GM18499 (cell line): Measurements from ENCODE around the gene MTMR10.

Experiments used
- ATAC-seq: cut with Tn5 transposase; IDR thresholded peaks from one replicate; pipeline ENCODE4 v1.9.1; 2021; ENCODE audit warnings: moderate number of reproducible peaks; ENCODE audit not compliant: insufficient read depth, unreplicated experiment

The MTMR10 gene

DNA sequence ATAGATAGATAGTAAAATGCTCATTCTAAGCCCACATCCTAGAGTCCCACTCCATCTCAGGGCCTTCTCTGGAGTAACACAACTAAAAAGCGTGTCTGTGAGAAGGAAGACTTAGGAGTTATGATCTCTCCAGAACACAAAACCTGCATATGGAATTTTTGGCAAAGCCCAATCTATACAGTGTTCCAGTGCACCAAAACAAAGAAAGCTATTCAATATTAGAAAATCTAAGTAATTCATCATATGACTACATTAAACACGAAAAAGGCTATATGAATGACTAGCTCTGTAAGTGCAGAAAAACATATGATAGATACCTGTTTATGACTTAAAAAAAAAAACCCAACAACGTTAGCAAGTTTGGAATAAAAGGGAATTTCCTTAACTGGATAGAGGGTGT lies 27.7 kb downstream of the MTMR10 start:
- ATAC-seq = no peak

DNA sequence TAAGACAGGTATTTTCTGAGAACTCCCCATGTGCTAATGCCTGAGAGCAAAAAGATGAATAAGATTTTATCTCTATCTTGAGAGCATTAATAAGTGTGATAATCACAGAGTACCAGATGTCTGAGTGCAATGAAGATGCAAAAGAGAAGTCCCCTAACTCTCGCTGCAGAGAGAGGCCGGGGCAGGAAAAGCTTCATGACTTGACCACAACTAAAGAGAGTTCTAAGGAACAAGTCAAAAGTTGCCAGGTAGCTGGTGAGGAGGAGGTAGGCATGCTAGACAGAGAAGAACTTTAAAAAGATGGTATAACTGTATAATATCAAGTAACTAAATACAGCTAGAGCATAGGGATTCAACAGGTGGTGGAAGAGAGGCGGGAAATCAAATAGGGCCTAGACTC lies 28.8 kb downstream of the MTMR10 start:
- ATAC-seq = no peak

DNA sequence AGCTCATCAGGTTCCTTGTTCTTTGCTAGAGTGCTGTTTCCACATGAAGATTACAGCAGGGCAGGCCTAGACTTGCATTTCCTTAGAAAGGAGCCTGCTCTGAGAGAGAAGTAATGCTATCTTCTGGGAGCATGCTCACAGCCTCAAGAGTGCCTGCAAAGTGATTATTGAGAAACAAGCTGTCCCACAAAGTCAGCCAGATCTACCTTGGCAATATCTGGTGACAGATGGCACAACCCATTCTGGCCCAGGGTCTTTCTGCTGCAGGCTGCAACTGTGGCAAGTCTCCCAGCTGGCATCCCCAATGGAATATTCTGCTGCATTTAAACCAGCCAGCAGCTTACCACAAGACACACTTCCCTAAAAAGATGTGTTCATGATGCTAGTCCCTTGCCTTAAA lies 29.3 kb downstream of the MTMR10 start:
- ATAC-seq = no peak

DNA sequence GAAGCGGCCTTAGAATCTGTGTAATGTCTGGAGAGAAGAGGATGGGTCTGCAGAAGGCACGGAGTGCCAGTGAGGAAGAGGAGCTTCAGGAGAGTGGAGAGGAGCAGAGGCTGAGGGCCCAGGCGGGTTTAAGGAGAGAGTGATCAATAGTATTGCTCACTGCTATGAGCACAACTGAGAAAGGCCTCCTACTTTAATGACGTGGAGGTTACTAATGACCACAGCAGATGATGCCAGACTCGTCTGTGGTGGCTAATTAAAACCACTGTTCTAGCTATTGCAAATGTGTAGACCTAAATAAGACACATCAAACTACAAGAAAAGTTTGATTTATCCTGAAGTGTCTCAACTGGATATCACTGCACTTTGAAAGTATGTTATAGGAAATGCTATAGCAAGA lies 33.2 kb downstream of the MTMR10 start:
- no peak for ATAC-seq

DNA sequence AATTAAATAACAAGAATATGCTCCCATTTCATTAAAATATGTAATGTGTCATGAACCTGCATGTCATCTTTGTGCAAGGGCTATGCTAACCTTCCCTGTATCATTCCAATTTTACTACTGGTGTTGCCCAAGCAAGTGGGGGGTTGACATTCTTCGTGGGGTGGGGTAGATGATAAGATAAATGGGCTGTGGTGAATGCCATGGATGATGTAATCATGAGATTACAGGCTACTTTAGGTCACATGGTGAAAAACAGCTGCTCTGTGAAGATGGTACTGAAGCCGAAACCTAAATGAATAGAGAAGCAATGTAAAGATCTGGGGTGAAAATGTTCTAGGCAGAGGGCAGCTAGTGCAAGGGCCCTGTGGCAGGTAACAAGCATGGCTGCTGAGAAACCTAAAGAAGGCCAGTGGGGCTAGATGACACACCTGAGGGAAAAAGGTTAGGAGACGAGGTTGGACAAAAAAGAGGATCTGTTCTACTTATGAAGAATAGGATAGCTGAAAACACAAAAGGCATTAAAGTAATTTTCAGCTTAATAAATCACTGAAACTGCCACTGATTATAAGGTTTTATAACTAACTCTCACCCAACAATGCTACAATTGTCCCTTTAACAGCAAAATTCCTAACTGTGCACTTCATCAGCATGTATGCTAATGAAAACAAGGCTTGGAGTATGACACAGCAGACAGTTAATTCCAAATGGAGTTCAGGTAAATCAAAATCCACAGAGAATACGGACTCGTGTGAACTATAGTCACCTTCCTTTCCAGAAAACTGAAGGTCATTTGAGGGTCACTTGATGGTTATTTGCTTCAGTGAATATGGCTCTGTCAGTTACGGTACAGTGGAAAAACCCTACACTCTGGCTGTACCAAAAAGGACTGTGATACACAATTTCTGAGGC lies 35.0 kb downstream of the MTMR10 start:
- no peak for ATAC-seq

DNA sequence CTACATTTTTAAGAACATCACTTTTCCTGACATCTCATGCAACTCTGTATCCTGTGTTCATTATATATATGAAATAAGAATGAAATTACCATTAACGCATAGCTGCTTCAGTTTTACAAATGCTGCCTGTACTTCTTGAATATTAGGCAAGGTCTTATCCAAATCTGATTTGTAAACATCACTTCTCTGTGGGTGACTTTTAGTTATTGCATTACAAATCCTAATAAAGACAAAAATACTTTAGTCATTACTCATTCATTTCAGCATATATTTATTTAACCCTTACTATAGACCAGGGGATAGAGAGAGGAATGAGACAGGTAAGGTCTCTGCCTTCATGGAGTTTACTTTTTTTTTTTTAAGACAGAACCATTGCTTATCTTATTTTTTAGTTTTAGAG lies 36.8 kb downstream of the MTMR10 start:
- ATAC-seq = no peak

DNA sequence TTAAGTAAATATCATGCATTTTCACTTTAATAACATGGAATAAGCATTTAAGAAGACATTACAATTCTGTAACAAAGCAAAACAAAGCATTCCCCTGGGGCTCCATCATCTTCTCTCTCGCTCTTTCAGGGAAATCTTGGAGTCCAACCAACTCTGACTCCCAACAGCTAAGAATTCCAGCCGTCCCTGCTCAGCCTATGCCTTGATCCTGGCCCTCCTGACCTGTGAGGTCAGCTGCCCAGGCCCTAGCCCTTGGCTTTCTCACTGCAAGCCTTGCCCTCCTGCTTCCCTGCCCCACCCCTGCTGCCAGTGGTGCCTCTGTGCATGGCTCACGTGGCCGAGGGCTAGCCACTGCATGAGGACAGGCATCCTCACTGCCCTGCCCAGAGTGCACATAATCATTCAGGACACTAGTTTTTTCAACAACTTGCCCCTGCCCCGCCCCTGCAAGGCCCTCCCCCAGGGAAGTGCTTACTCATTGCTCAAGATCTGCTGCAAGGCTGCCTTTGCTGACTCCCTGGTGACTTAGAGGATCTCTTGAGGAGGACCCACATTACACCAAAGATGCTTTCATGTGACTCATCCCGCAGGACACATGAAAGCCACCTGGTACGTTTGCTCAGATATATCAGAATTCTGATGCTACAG lies 37.6 kb downstream of the MTMR10 start:
- ATAC-seq = no peak

DNA sequence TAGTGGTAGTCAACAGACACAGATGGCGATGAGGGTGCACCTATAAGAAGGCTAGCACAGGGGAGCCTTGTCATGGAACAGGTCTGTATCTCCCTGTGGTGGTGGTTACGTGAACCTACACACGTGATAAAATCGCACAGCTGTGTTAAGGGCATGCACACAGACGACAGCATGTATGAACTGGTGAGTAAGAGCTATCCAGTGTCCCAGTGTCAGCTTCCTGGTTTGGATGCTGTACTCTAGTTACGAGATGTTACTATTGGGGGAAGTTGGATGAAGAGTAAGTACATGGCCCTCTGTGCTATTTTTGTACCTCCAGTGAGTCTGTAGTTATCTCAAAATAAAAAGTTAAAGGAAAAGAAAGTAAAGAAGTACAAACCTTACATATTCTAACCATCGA lies 38.2 kb downstream of the MTMR10 start:
- ATAC-seq = no peak

DNA sequence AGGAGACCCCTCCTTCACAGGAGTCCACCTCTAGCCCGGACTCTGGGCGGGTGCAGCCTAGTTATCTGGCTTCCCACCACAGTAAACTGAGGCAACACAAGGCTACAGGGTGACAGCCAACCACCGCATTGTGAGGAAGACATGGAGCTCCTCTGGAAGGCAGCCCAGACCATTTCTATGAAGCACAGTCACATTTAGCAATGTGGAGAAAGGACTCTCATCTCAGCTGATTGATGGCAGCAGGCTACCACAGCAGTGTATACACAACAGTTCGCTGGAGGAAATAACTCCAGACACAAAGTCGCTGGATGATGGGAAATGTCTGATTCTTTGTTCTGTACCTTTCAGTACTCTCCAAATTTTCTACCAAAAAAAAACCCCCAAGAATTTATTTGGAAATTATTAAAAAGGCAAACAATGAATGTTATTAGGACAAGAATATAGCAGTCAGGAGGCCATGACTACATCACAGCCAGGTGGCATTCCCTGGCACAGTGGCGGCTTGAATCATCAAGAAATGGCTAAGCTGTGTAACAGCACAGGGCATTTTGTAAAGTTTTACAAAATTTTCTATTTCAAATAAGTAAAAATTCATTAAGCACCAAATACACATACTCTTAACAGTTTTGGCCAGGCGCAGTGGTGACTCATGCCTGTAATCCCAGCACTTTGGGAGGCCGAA lies 47.6 kb downstream of the MTMR10 start:
- no peak for ATAC-seq

DNA sequence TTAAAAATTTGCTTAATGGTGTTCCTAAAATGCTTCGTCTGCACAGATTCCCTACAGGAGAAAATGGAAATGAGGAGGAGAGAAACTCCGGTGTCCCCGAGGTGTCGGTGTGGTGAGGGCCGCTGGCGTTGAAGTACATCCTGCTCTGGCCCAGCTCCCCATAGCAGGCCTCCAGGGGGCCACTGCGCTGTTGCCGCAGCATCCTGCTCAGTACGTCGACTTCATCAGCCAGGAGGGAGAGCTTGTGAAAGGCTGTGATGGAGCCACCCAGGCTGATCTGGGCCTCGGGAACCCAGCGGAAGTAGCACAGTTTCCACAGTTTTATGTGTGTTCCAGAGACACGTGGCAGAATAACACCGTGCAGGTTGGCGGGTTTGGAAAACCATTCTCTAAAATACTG lies 49.9 kb downstream of the MTMR10 start:
- no peak for ATAC-seq

DNA sequence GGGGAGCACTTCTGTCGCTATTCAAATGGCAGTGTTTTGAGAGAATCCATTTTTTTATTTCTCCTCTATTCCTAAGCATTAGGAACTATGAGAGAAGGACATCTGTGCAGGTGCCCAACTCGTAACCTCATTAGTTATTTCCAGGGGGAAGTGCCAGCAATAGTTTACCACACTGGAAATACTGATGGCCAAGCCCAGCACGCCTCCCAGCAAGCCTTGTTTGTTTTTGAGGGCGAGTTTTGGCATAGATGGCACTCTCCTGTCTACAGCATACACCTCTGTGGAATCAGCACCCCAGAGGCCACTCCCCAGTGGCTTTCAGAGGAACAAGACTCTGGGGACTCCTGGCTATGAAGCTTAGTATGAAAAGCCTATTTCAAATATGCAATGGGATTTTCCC lies 51.1 kb downstream of the MTMR10 start:
- no peak for ATAC-seq

DNA sequence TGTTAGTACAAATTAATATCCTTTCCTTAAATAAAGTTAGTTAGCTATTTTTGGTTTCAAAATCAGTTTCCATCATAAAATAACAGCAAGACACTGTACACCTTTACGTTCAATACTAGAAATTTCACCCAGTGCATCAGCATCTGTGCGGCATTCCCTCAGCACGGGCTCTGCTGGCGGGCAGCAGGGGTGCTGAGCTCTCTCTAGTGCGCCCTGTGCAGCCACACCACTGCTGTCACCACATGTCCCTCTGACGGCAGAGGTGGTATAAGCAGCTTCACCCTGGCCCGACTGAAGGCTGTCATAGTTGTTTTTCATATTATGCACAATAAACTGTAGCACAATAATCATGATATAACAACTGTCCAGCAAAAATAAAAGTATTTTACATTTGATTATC lies 52.3 kb downstream of the MTMR10 start:
- ATAC-seq = no peak

DNA sequence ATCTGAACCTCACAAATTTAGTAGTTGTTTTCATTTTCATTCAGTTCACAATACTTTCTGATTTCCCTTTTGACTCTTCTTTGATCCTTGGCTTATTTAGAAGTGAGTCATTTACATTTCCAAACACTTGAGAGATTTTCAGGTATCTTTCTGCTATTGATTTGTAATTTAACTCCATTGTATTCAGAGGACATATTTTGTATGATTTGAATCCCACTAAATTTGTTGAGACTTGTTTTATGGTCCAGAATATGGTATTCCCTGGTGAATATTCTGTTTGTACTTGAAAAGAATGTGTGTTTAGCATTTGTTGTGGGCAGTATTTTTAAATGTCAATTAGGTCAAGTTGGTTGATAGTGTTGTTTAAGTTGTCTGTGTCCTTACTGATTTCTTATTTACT lies 58.1 kb downstream of the MTMR10 start:
- no peak for ATAC-seq

DNA sequence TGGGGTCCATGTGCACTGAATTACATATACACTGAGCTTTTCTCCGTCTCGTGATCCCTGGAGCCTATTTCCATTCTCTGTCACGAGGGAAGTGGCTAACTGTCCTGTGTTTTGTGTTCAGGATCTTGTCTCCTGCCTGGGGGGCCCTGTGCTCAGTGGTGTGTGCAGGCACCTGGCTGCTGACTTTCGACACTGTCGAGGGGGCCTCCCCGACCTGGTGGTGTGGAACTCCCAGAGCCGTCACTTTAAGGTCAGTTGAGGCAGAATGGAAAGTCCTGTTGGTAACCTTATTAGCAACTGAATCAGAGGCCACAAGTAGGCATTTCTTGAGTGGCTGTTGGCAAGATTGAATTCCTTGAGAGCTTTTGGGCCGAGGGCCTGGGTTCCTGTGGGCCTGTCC lies 61.0 kb downstream of the MTMR10 start:
- ATAC-seq = no peak

DNA sequence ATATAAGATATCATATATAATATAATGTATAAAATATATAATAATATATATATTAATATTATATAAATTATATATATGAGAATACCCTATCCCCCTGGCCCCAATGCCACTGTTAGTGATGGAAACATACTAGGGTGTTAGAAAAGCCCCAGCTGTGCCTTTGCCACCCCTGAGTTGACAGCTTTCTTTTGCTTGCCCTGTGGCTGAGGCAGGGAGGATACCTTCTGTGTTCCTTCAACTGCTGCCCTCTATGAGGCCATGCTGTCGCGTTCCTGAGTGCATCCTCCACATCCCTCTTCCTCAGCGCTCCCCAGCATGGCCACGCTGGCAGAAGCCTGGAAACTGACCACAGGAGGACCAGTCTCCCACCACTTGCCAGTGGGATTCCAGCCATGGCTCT lies 61.4 kb downstream of the MTMR10 start:
- no peak for ATAC-seq

DNA sequence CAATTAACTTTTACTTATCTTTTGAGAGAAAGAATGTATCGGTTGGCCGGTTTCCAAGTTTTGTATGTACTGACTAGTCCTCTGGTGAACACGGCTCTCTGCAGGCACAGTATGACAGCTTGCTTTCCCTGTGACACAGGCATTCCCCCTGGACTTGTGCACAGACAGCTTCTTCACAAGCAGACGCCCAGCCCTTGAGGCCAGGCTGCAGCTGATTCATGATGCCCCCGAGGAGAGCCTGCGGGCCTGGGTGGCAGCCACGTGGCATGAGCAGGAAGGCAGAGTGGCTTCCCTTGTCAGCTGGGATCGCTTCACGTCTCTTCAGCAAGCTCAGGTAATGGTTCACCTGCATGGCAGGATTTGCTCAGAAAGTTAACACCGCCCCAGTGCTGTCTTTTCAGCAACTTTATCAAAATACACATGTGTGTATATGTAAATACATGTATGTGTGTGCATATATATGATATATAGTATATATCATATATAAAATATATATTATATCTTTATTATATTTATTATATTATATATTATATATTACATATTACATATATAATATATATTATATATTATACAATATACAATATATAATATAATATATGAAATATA lies 62.3 kb downstream of the MTMR10 start:
- ATAC-seq = no peak

DNA sequence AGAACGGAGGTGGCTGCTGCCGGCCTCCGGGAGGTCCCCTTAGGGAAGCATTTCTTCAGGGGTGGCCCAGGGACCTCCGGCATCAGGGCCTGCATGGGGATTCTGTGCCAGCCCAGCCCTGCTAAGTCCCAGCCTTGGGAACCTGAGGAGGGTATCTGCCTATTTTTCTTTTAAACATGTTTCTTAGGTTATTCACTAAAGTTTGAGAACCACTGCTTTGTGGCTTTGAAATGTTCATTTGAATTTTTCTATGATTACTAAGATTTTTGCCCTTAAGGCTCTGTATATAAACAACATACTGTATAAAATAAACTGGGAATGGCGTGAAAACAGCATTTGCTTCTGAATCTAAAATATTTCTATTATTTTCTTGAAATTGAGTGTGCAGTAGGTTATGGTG lies 63.4 kb downstream of the MTMR10 start:
- no peak for ATAC-seq

DNA sequence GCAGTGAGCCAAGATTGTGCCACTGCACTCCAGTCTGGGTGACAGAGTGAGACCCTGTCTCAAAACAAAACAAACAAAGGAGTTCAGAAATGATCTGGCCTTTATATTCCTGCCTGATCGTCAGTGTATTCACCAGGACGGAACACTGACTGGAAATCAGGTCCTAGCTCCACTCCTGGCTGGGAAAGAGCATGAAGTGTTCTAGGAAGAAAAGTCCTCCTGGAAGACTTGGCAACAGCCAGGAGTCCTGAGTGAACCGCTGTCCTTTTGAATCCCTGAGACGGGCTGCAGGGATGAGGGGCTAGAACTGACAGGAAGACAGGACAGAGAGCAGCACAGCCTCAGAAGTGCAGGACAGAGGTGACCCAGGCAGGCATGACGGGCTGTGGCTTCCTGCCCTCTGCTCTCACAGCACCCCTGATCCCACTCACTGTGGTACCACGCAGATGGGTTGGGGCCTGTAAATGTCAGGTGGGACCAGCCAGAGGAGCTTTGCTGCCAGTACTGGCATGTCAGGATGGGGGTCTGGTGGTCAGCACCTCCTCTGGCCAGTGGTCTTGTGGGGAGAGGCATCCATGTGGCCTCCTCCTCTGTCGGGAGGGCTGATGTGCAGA lies 64.2 kb downstream of the MTMR10 start:
- no peak for ATAC-seq

DNA sequence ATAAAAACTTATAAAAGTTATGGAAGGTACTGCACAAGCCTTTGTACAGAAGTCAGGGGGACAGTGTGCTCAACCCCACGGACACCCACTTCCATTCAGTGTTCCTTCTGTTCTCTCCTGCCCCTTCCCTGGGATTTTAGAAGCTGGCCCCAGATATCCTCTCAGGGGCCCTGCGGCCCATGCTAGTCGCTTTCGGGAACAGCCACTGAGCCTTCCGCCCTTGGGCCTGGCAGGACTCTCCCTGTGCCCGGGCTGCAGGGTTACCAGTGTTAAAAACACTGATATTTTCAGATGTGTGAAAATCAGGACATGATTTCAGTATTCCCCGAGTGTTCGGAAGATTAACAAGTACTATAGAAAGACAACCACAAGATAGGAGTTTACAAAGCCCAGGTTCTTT lies 65.3 kb downstream of the MTMR10 start:
- ATAC-seq = no peak

DNA sequence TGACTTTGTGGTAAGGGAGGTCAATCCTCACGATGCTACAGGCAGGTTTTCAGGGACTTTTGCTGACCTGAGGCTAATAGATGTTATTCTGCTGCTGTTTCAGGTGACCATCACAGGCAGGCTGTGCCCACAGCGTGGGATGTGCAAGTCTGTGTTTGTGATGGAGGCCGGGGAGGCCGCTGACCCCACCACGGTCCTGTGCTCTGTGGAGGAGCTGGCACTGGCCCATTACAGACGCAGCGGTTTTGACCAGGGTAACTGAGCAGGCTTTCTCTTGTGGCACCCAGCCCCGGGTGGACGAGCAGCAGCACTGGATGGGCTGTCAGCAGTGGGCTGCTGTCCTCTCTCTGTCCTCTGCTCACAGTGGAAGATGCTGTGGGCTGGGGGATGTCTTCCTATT lies 65.7 kb downstream of the MTMR10 start:
- ATAC-seq = no peak

DNA sequence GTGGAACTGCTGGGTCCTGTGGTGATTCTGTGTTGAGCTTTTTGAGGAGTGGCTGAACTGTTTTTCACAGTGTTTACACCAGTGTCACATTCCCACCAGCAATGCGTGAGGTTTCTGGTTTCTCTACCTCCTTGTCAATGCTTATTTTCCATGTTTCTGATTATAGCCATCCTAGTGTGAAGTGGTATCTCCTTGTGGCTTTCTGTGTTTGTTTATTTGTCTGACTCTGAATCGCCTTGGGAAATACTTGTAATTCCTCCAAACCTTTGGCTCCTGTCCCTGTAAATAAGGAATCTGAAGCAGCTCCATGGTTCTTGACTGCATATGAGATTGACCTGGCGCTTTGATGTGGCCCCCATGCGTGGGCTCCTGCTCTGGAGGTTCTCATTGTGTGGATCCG lies 67.1 kb downstream of the MTMR10 start:
- ATAC-seq = no peak
